Breast epithelium (tissue), 4 donors: ENCODE results near the gene P3H2. TPM values are rescaled to one million over a fixed set of nuclear protein-coding genes. Genes with fewer than 3 reads are reported as not detected.

ENCODE experiments used
- DNase-seq, 2 donors: peaks; one replicate each; pipeline ENCODE4 v3.0.0-alpha.2; 2019; ENCODE audit warnings: low spot score in 2 of 2
- H3K27ac ChIP-seq, 2 donors: fragments of 200-600 bp; sonication (generic) in 1 of 2; one replicate each; pipeline ENCODE4 v1.5.1; 2016 to 2019; ENCODE audit warnings: mild to moderate bottlenecking in 1 of 2
- H3K27me3 ChIP-seq, 2 donors: fragments of 200-600 bp; sonication (generic) in 1 of 2; one replicate each; pipeline versions ENCODE4 v1.5.1 to v1.6.0; 2017 to 2019; ENCODE audit warnings: control low read depth in 1 of 2, mild to moderate bottlenecking in 1 of 2
- H3K36me3 ChIP-seq: fragments of 200-600 bp; one replicate; pipeline ENCODE4 v1.5.1; 2019
- H3K4me1 ChIP-seq, 2 donors: fragments of 200-600 bp; sonication (generic); one replicate each; pipeline ENCODE4 v1.5.1; 2016 to 2019; ENCODE audit warnings: control low read depth in 1 of 2
- H3K4me3 ChIP-seq, 3 donors: fragments of 200-600 bp; sonication (generic); 1 replicate in 2 of 3; 2 replicates in 1 of 3; pipeline ENCODE4 v1.5.1; 2016 to 2019; ENCODE audit warnings: mild to moderate bottlenecking in 3 of 3, moderate library complexity in 2 of 3
- H3K9me3 ChIP-seq, 2 donors: fragments of 200-600 bp; sonication (generic) in 1 of 2; one replicate each; pipeline ENCODE4 v1.5.1; 2016 to 2019; ENCODE audit warnings: control low read depth in 1 of 2
- CTCF ChIP-seq, 3 donors: fragments of 450-650 bp; IDR thresholded peaks; one replicate each; pipeline ENCODE4 v1.5.1; 2016 to 2017; ENCODE audit warnings: antibody characterized with exemption in 3 of 3, mild to moderate bottlenecking in 3 of 3, moderate library complexity in 3 of 3
- POLR2A ChIP-seq: fragments of 450-650 bp; IDR thresholded peaks from one replicate; pipeline ENCODE4 v1.6.1; 2016; ENCODE audit warnings: antibody characterized with exemption, mild to moderate bottlenecking, moderate library complexity
- POLR2AphosphoS5 ChIP-seq, 3 donors: sonication (generic); formaldehyde crosslinking; IDR thresholded peaks; one replicate each; pipeline ENCODE4 v1.6.1; 2017; ENCODE audit warnings: antibody characterized with exemption in 3 of 3
- intact Hi-C: fragments of 100-400 bp; cut with DNase I; formaldehyde crosslinking; loops from one replicate; pipeline ENCODE4 v1.15.1; 2023; ENCODE audit warnings: low total_unique reads
- total RNA-seq, 3 donors: library from RNA; depleted of rRNA; stranded (reverse); fragments of >200 nt; gene quantifications; one replicate each; pipeline ENCODE4 v1.1.0, GENCODE V29; 2016

Gene P3H2
- total RNA-seq, 3 donors from 2014 or later, result 1.6 to 12.3 (median 10.2) TPM

GRCh38 chr3:190012314-190012782, 108.3 kb downstream of the P3H2 start:
- no peak for DNase-seq
- Histone ChIP-seq H3K9me3 (no peaks in the 10 kb centered on the region), H3K27me3 (no peaks in the 10 kb centered on the region), H3K4me1 (no peaks in the 10 kb centered on the region), H3K27ac (no peak overlapping the region), H3K36me3 (no peaks in the 10 kb centered on the region), H3K4me3 (no peak overlapping the region)
- TF ChIP-seq POLR2AphosphoS5 (IDR thresholded peaks at IDR 0.05) (no peak), POLR2A (no peak), CTCF (IDR thresholded peaks at IDR 0.05) (no peak)
- intact Hi-C loops, result no loop called here

- no peak for TF ChIP-seq CTCF (IDR thresholded peaks at IDR 0.05)
- TF ChIP-seq POLR2A, result no peak
- TF ChIP-seq POLR2AphosphoS5 (IDR thresholded peaks at IDR 0.05), result no peak
- intact Hi-C loops, result no loop called here
- H3K27ac ChIP-seq, result no peak overlapping the region
- H3K9me3 ChIP-seq, result no peaks in the 10 kb centered on the region
- H3K36me3 ChIP-seq, result no peaks in the 10 kb centered on the region
- no peaks in the 10 kb centered on the region for H3K27me3 ChIP-seq
- DNase-seq, result no peak
- H3K4me1 ChIP-seq, result no peaks in the 10 kb centered on the region
- no peak overlapping the region for H3K4me3 ChIP-seq
These were observed 110.2 kb downstream of the P3H2 start for GRCh38 chr3:190010486-190010885.

- H3K9me3 ChIP-seq, result no peaks in the 10 kb centered on the region
- no peaks in the 10 kb centered on the region for H3K27me3 ChIP-seq
- no peaks in the 10 kb centered on the region for H3K36me3 ChIP-seq
- intact Hi-C loops, result no loop called here
- no peak overlapping the region for H3K4me3 ChIP-seq
- DNase-seq, result no peak
- H3K4me1 ChIP-seq, result no peaks in the 10 kb centered on the region
- no peak for TF ChIP-seq CTCF (IDR thresholded peaks at IDR 0.05)
- TF ChIP-seq POLR2AphosphoS5 (IDR thresholded peaks at IDR 0.05), result no peak
- TF ChIP-seq POLR2A, result no peak
- no peak overlapping the region for H3K27ac ChIP-seq
These were observed 111.1 kb downstream of the P3H2 start for GRCh38 chr3:190009614-190010013.

GRCh38 chr3:190008432-190008831, 112.3 kb downstream of the P3H2 start:
- no peak for DNase-seq
- Histone ChIP-seq H3K27me3 (no peaks in the 10 kb centered on the region), H3K9me3 (no peaks in the 10 kb centered on the region), H3K27ac (no peak overlapping the region), H3K4me3 (no peak overlapping the region), H3K36me3 (no peaks in the 10 kb centered on the region), H3K4me1 (no peaks in the 10 kb centered on the region)
- intact Hi-C loops, result no loop called here
- TF ChIP-seq CTCF (IDR thresholded peaks at IDR 0.05) (no peak), POLR2AphosphoS5 (IDR thresholded peaks at IDR 0.05) (no peak), POLR2A (no peak)

- Histone ChIP-seq H3K4me3 (no peak overlapping the region), H3K36me3 (no peaks in the 10 kb centered on the region), H3K4me1 (no peaks in the 10 kb centered on the region), H3K27ac (no peak overlapping the region), H3K27me3 (no peaks in the 10 kb centered on the region), H3K9me3 (no peaks in the 10 kb centered on the region)
- no peak for DNase-seq
- intact Hi-C loops, result no loop called here
- TF ChIP-seq POLR2A (no peak), CTCF (IDR thresholded peaks at IDR 0.05) (no peak), POLR2AphosphoS5 (IDR thresholded peaks at IDR 0.05) (no peak)
These were observed 115.2 kb downstream of the P3H2 start for GRCh38 chr3:190005343-190006113.
